Endothelial cell of umbilical vein (primary cell): ENCODE results near the gene LRFN2. TPM values are rescaled to one million over a fixed set of nuclear protein-coding genes. Genes with fewer than 3 reads are reported as not detected.

Source experiments
- BruUV-seq: library from RNA; stranded (reverse); fragments of 400-500 nt; replicated peaks from 2 replicates; lab custom pipeline; 2021; lab: Mats Ljungman, UMichigan
- CTCF ChIA-PET: fragments of 300-600, 350-600 bp; sonication (Branson Sonifier 250); formaldehyde crosslinking; loops from one replicate; lab custom pipeline; 2021; ENCODE audit warnings: antibody characterized with exemption, inconsistent platforms; lab: Charles Lee
- POLR2A ChIA-PET: fragments of 300-600, 350-600 bp; sonication (Branson Sonifier 250); formaldehyde crosslinking; loops from one replicate; lab custom pipeline; 2021; ENCODE audit warnings: antibody characterized with exemption, inconsistent platforms; lab: Charles Lee
- DNase-seq: peaks from one replicate; pipeline ENCODE4 v3.0.0-alpha.2; 2011; ENCODE audit warnings: low read depth, low spot score
- FAIRE-seq: peaks from 2 replicates; lab custom pipeline; 2011; peaks lifted over from hg19 to GRCh38; lab: Jason Lieb, UNC
- H2AFZ ChIP-seq: 2 replicates; pipeline ENCODE4 v1.6.0; 2012; ENCODE audit warnings: low read depth, low read length, control low read depth, inconsistent platforms
- H3K27ac ChIP-seq: 2 replicates; pipeline ENCODE4 v1.5.1; 2011; ENCODE audit warnings: low read depth, mild to moderate bottlenecking, control low read depth, low read length, moderate library complexity; ENCODE audit not compliant: insufficient read depth
- H3K27me3 ChIP-seq, 2 experiments: 2 replicates each; pipeline versions ENCODE4 v1.6.0 to v1.6.1; 2011; ENCODE audit warnings: low read length in 2 of 2, mixed read lengths in 1 of 2; ENCODE audit not compliant: control insufficient read depth in 2 of 2, insufficient read depth in 2 of 2
- H3K36me3 ChIP-seq, 2 experiments: 2 replicates in 1 of 2; 3 replicates in 1 of 2; pipeline ENCODE4 v1.5.1; 2011; ENCODE audit warnings: low read length in 2 of 2, mild to moderate bottlenecking in 1 of 2, moderate library complexity in 1 of 2; ENCODE audit not compliant: control insufficient read depth in 2 of 2, insufficient read depth in 2 of 2; ENCODE audit errors: extremely low read depth in 1 of 2
- H3K4me1 ChIP-seq: 3 replicates; pipeline ENCODE4 v1.5.1; 2011; ENCODE audit warnings: mild to moderate bottlenecking, low read length; ENCODE audit not compliant: control insufficient read depth, insufficient read depth; ENCODE audit errors: extremely low read depth
- H3K4me2 ChIP-seq: 2 replicates; pipeline ENCODE4 v1.6.1; 2011; ENCODE audit warnings: low read length, control low read depth, mixed read lengths; ENCODE audit not compliant: insufficient read depth
- H3K4me3 ChIP-seq, 3 experiments: fragments of 200-600 bp in 1 of 3; sonication (generic), shearing (Covaris generic) in 1 of 3; replicated peaks in 1 of 3; 2 replicates each; pipeline ENCODE4 v1.5.1; 2011 to 2016; ENCODE audit warnings: control low read depth in 3 of 3, low read length in 3 of 3, mild to moderate bottlenecking in 2 of 3, inconsistent platforms in 1 of 3, low read depth in 1 of 3, moderate library complexity in 1 of 3; ENCODE audit not compliant: insufficient read depth in 1 of 3
- H3K79me2 ChIP-seq: 2 replicates; pipeline ENCODE4 v1.6.0; 2012; ENCODE audit warnings: low read length, inconsistent platforms; ENCODE audit not compliant: control insufficient read depth, insufficient read depth
- H3K9ac ChIP-seq: replicated peaks from 2 replicates; pipeline ENCODE3; 2011; ENCODE audit warnings: low read length, control low read depth; ENCODE audit not compliant: insufficient read depth; ENCODE audit errors: extremely low read depth
- H3K9me1 ChIP-seq: replicated peaks from 3 replicates; pipeline ENCODE4 v1.6.0; 2011; ENCODE audit warnings: mild to moderate bottlenecking, low read length; ENCODE audit not compliant: control insufficient read depth, insufficient read depth; ENCODE audit errors: extremely low read depth
- H3K9me3 ChIP-seq: replicated peaks from 2 replicates; pipeline ENCODE4 v1.5.1; 2012; ENCODE audit warnings: low read length, inconsistent platforms; ENCODE audit not compliant: control insufficient read depth, insufficient read depth
- H4K20me1 ChIP-seq: replicated peaks from 2 replicates; pipeline ENCODE3; 2011; ENCODE audit warnings: mild to moderate bottlenecking, low read length; ENCODE audit not compliant: control insufficient read depth, insufficient read depth; ENCODE audit errors: extremely low read depth
- EZH2 ChIP-seq: IDR thresholded peaks from 2 replicates; pipeline ENCODE4 v1.6.1; 2012; ENCODE audit warnings: borderline replicate concordance, low read depth, mild to moderate bottlenecking, moderate library complexity, low read length, inconsistent platforms; ENCODE audit not compliant: severe bottlenecking
- FOS ChIP-seq: IDR thresholded peaks from 2 replicates; pipeline ENCODE4 v1.6.1; 2011; ENCODE audit warnings: mild to moderate bottlenecking, low read length, moderate library complexity, borderline replicate concordance; ENCODE audit not compliant: insufficient read depth
- GATA2 ChIP-seq: IDR thresholded peaks from 2 replicates; pipeline ENCODE4 v1.7.0; 2011; ENCODE audit warnings: low read depth, mild to moderate bottlenecking, moderate library complexity, mixed read lengths, low read length; ENCODE audit not compliant: insufficient read length, insufficient read depth
- JUN ChIP-seq: IDR thresholded peaks from 2 replicates; pipeline ENCODE4 v1.6.1; 2011; ENCODE audit warnings: borderline replicate concordance, low read depth; ENCODE audit not compliant: insufficient read length, insufficient read depth
- MAX ChIP-seq: IDR thresholded peaks from 2 replicates; pipeline ENCODE4 v1.6.1; 2011; ENCODE audit not compliant: insufficient read depth, insufficient read length
- MYC ChIP-seq: IDR thresholded peaks from one replicate; pipeline ENCODE4 v1.6.1; 2011; ENCODE audit warnings: mild to moderate bottlenecking, low read depth, low read length
- POLR2A ChIP-seq: IDR thresholded peaks from 2 replicates; pipeline ENCODE4 v1.6.1; 2012; ENCODE audit warnings: low read depth, mild to moderate bottlenecking, control low read depth, low read length
- POLR2AphosphoS5 ChIP-seq: IDR thresholded peaks from 2 replicates; pipeline ENCODE4 v1.6.1; 2012; ENCODE audit warnings: low read depth, mild to moderate bottlenecking, control low read depth, low read length, moderate library complexity; ENCODE audit not compliant: insufficient read depth
- dilution Hi-C: fragments of 300-500 bp; cut with MboI; formaldehyde crosslinking; loops from one replicate; pipeline ENCODE4 v1.15.0; 2019; ENCODE audit warnings: low sequenced_read_pairs; ENCODE audit not compliant: extremely low pct_ligation_motif_present
- intact Hi-C: fragments of 100-400 bp; cut with micrococcal nuclease; formaldehyde crosslinking; loops from one replicate; pipeline ENCODE4 v1.10.0; 2022
- polyA plus RNA-seq, 4 experiments: library from polyadenylated mRNA; depleted of rRNA in 3 of 4; stranded (reverse) in 3 of 4; unstranded in 1 of 4; fragments of >200 nt; gene quantifications; 2 replicates each; pipeline versions ENCODE4 v1.2.1 to v1.2.3, GENCODE V29; 2011 to 2012; ENCODE audit warnings: missing spikeins in 1 of 4
- total RNA-seq: library from RNA; stranded (reverse); gene quantifications from 2 replicates; pipeline ENCODE4 v1.2.3, GENCODE V29; 2021
- TF ChIP-seq, protein P1 (sequence below), 2 donors: IDR thresholded peaks; 1 replicate in 1 of 2; 2 replicates in 1 of 2; pipeline ENCODE4 v1.5.1; 2011; ENCODE audit warnings: low read length in 2 of 2, mild to moderate bottlenecking in 2 of 2, moderate library complexity in 2 of 2, control low read depth in 1 of 2, inconsistent platforms in 1 of 2, low read depth in 1 of 2; ENCODE audit not compliant: insufficient read depth in 1 of 2; ENCODE audit errors: extremely low read depth in 1 of 2

LRFN2 gene
- total and polyA plus RNA-seq, 2 donors (not counting 3 experiments of a cell fraction or from before 2014, with no cell fraction given): not detected

GRCh38 chr6:40439026-40439800 is 148.0 kb downstream of the LRFN2 start:
- no peaks in the 10 kb centered on the region for H3K79me2 ChIP-seq
- dilution Hi-C loops (no loop called here), intact Hi-C loops (no loop called here)
- no peaks in the 10 kb centered on the region for H3K4me1 ChIP-seq
- ChIA-PET POLR2A (no interaction called here), CTCF (no interaction called here)
- no peak overlapping the region for H3K4me3 ChIP-seq
- no peak overlapping the region for H3K9ac ChIP-seq
- H3K9me3 ChIP-seq: no peaks in the 10 kb centered on the region
- no peaks in the 10 kb centered on the region for H3K9me1 ChIP-seq
- H3K36me3 ChIP-seq: no peaks in the 10 kb centered on the region
- no peak overlapping the region for H3K4me2 ChIP-seq
- no TSS peak for BruUV-seq
- DNase-seq: no peak
- H3K27ac ChIP-seq: no peak overlapping the region
- FAIRE-seq: no peak
- no peaks in the 10 kb centered on the region for H4K20me1 ChIP-seq
- no peak for TF ChIP-seq POLR2A
- TF ChIP-seq, protein P1, sequence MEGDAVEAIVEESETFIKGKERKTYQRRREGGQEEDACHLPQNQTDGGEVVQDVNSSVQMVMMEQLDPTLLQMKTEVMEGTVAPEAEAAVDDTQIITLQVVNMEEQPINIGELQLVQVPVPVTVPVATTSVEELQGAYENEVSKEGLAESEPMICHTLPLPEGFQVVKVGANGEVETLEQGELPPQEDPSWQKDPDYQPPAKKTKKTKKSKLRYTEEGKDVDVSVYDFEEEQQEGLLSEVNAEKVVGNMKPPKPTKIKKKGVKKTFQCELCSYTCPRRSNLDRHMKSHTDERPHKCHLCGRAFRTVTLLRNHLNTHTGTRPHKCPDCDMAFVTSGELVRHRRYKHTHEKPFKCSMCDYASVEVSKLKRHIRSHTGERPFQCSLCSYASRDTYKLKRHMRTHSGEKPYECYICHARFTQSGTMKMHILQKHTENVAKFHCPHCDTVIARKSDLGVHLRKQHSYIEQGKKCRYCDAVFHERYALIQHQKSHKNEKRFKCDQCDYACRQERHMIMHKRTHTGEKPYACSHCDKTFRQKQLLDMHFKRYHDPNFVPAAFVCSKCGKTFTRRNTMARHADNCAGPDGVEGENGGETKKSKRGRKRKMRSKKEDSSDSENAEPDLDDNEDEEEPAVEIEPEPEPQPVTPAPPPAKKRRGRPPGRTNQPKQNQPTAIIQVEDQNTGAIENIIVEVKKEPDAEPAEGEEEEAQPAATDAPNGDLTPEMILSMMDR (IDR thresholded peaks at IDR 0.05; ENCODE audit: extremely low read depth in 1 of 2, insufficient read depth in 1 of 2, low read depth in 1 of 2, low read length in 2 of 2): no peak
- no peak for TF ChIP-seq MYC
- no peak for TF ChIP-seq JUN
- no peak for TF ChIP-seq MAX
- TF ChIP-seq EZH2: no peak
- no peak for TF ChIP-seq POLR2AphosphoS5
- no peak for TF ChIP-seq FOS
- TF ChIP-seq GATA2: no peak
- H3K27me3 ChIP-seq: no peaks in the 10 kb centered on the region
- no peak overlapping the region for H2AFZ ChIP-seq
